ENCODE measurements around the gene C1QA.

Gene C1QA

GRCh38 chr1:22612671-22613571 is 23.5 kb upstream of the C1QA start:
- H3K36me3 ChIP-seq (ENCODE audit: insufficient read depth), result no peaks in the 10 kb centered on the region
- no peaks in the 10 kb centered on the region for H3K4me1 ChIP-seq (ENCODE audit: low read depth, poor library complexity, severe bottlenecking)
- no peaks in the 10 kb centered on the region for H3K79me2 ChIP-seq (ENCODE audit: insufficient read depth, low read depth)
- no peak overlapping the region for H3K9ac ChIP-seq
- no peak overlapping the region for H3K4me2 ChIP-seq
- H3K27me3 ChIP-seq (ENCODE audit: insufficient read depth, low read depth), result peaks cover 60% of the 10 kb centered on the region; the same call in 1 of the 2 replicates
- no peak overlapping the region for H2AFZ ChIP-seq (ENCODE audit: low read depth)
- TF ChIP-seq, protein P1, sequence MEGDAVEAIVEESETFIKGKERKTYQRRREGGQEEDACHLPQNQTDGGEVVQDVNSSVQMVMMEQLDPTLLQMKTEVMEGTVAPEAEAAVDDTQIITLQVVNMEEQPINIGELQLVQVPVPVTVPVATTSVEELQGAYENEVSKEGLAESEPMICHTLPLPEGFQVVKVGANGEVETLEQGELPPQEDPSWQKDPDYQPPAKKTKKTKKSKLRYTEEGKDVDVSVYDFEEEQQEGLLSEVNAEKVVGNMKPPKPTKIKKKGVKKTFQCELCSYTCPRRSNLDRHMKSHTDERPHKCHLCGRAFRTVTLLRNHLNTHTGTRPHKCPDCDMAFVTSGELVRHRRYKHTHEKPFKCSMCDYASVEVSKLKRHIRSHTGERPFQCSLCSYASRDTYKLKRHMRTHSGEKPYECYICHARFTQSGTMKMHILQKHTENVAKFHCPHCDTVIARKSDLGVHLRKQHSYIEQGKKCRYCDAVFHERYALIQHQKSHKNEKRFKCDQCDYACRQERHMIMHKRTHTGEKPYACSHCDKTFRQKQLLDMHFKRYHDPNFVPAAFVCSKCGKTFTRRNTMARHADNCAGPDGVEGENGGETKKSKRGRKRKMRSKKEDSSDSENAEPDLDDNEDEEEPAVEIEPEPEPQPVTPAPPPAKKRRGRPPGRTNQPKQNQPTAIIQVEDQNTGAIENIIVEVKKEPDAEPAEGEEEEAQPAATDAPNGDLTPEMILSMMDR (conservative IDR thresholded peaks at IDR 0.05; ENCODE audit: low read depth, low read length), result no peak
- H4K20me1 ChIP-seq (ENCODE audit: insufficient read depth), result no peaks in the 10 kb centered on the region
- H3K4me3 ChIP-seq (IDR thresholded peaks at IDR 0.05; ENCODE audit: insufficient read depth, low read depth, low read length), result no peak overlapping the region
- no peak overlapping the region for H3K27ac ChIP-seq

DNA sequence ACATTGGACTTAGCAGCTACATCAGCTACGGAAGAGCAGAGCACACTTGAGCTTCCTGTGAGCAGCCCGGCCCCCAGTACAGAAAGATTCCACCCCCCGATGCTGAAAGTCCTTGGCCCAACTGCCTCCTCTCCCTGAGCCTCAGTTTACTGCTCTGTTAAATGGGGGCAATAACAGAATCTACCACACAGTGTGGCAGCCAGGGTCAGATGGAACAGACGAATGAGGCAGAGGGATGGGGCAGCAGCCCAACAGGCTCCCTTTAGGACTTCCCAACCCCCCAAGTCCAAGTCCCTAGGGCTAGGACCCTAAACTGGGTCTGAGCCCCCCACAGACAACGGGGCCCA is 22.9 kb upstream of the C1QA start:
- no peak overlapping the region for H3K9ac ChIP-seq
- H3K4me1 ChIP-seq (ENCODE audit: low read depth, poor library complexity, severe bottlenecking), result no peaks in the 10 kb centered on the region
- H3K4me3 ChIP-seq (IDR thresholded peaks at IDR 0.05; ENCODE audit: insufficient read depth, low read depth, low read length), result no peak overlapping the region
- no peak overlapping the region for H3K27ac ChIP-seq
- no peaks in the 10 kb centered on the region for H4K20me1 ChIP-seq (ENCODE audit: insufficient read depth)
- H2AFZ ChIP-seq (ENCODE audit: low read depth), result no peak overlapping the region
- no peak overlapping the region for H3K4me2 ChIP-seq
- no peaks in the 10 kb centered on the region for H3K36me3 ChIP-seq (ENCODE audit: insufficient read depth)
- H3K79me2 ChIP-seq (ENCODE audit: insufficient read depth, low read depth), result no peaks in the 10 kb centered on the region
- TF ChIP-seq, protein P1 (conservative IDR thresholded peaks at IDR 0.05; ENCODE audit: low read depth, low read length), result no peak
- H3K27me3 ChIP-seq (ENCODE audit: insufficient read depth, low read depth), result peaks cover 61% of the 10 kb centered on the region; the same call in 1 of the 2 replicates

- TF ChIP-seq, protein P1 (conservative IDR thresholded peaks at IDR 0.05; ENCODE audit: low read depth, low read length), result no peak
- Histone ChIP-seq H2AFZ (ENCODE audit: low read depth) (no peak overlapping the region), H3K36me3 (ENCODE audit: insufficient read depth) (no peaks in the 10 kb centered on the region), H3K4me1 (ENCODE audit: low read depth, poor library complexity, severe bottlenecking) (no peaks in the 10 kb centered on the region), H3K27me3 (ENCODE audit: insufficient read depth, low read depth) (peaks cover 65% of the 10 kb centered on the region; the same call in 1 of the 2 replicates), H3K4me3 (IDR thresholded peaks at IDR 0.05; ENCODE audit: insufficient read depth, low read depth, low read length) (no peak overlapping the region), H3K4me2 (no peak overlapping the region), H3K27ac (no peak overlapping the region), H4K20me1 (ENCODE audit: insufficient read depth) (no peaks in the 10 kb centered on the region), H3K79me2 (ENCODE audit: insufficient read depth, low read depth) (no peaks in the 10 kb centered on the region), H3K9ac (no peak overlapping the region)
Measured at GRCh38 chr1:22613951-22614350, 22.5 kb upstream of the C1QA start.

GRCh38 chr1:22615886-22616285 is 20.5 kb upstream of the C1QA start:
- TF ChIP-seq, protein P1 (conservative IDR thresholded peaks at IDR 0.05; ENCODE audit: low read depth, low read length), result no peak
- Histone ChIP-seq H3K27ac (no peak overlapping the region), H3K79me2 (ENCODE audit: insufficient read depth, low read depth) (no peaks in the 10 kb centered on the region), H3K4me2 (no peak overlapping the region), H3K9ac (no peak overlapping the region), H3K27me3 (ENCODE audit: insufficient read depth, low read depth) (peaks cover 82% of the 10 kb centered on the region), H4K20me1 (ENCODE audit: insufficient read depth) (no peaks in the 10 kb centered on the region), H3K36me3 (ENCODE audit: insufficient read depth) (no peaks in the 10 kb centered on the region), H3K4me3 (IDR thresholded peaks at IDR 0.05; ENCODE audit: insufficient read depth, low read depth, low read length) (no peak overlapping the region), H2AFZ (ENCODE audit: low read depth) (no peak overlapping the region), H3K4me1 (ENCODE audit: low read depth, poor library complexity, severe bottlenecking) (no peaks in the 10 kb centered on the region)
